Right lobe of liver (tissue), 6 donors: ENCODE results near the gene MYL10. TPM values are rescaled to one million over a fixed set of nuclear protein-coding genes. Genes with fewer than 3 reads are reported as not detected.

Experiments used
- ATAC-seq, 4 donors: fragments of 200-7000 bp; cut with Tn5 transposase; one replicate each; pipeline ENCODE4 v1.9.1; 2020; ENCODE audit warnings: mild to moderate bottlenecking in 4 of 4, moderate library complexity in 4 of 4
- DNase-seq, 3 donors: peaks; one replicate each; pipeline ENCODE4 v3.0.0-alpha.2; 2020
- H3K27ac ChIP-seq, 3 donors: fragments of 200-600 bp; one replicate each; pipeline ENCODE4 v1.8.0; 2022
- H3K27me3 ChIP-seq, 2 donors: fragments of 200-600 bp; one replicate each; pipeline ENCODE4 v1.8.0; 2022
- H3K36me3 ChIP-seq, 4 donors: fragments of 200-600 bp; sonication (generic) in 1 of 4; one replicate each; pipeline versions ENCODE4 v1.5.1 to v1.8.0; 2017 to 2022; ENCODE audit warnings: control low read depth in 1 of 4
- H3K4me1 ChIP-seq, 4 donors: fragments of 200-600 bp; sonication (generic) in 1 of 4; one replicate each; pipeline versions ENCODE4 v1.5.1 to v1.8.0; 2017 to 2022; ENCODE audit warnings: control low read depth in 1 of 4
- H3K4me3 ChIP-seq, 3 donors: fragments of 200-600 bp; one replicate each; pipeline ENCODE4 v1.8.0; 2022
- H3K9me3 ChIP-seq, 4 donors: fragments of 200-600 bp; sonication (generic) in 1 of 4; one replicate each; pipeline versions ENCODE4 v1.5.1 to v1.8.0; 2017 to 2022; ENCODE audit warnings: control low read depth in 1 of 4
- CTCF ChIP-seq, 4 donors: fragments of 200-600 bp in 3 of 4; fragments of 450-650 bp in 1 of 4; IDR thresholded peaks; one replicate each; pipeline versions ENCODE4 v1.5.1 to v1.8.0; 2016 to 2022; ENCODE audit warnings: antibody characterized with exemption in 4 of 4, mild to moderate bottlenecking in 2 of 4
- POLR2A ChIP-seq: fragments of 450-650 bp; IDR thresholded peaks from one replicate; pipeline ENCODE4 v1.6.1; 2017; ENCODE audit warnings: antibody characterized with exemption, mild to moderate bottlenecking
- WGBS: methylation state at CpG from one replicate; pipeline ENCODE4 v1.1.6; 2018; ENCODE audit warnings: low coverage, low lambda C conversion rate; ENCODE audit not compliant: insufficient coverage; ENCODE audit errors: missing lambda C conversion rate; 5-methylcytosine and 5-hydroxymethylcytosine counted together
- intact Hi-C, 2 donors: fragments of 100-400 bp; cut with DNase I; formaldehyde crosslinking; loops; one replicate each; pipeline versions ENCODE4 v1.11.2 to v1.14.1; 2022
- total RNA-seq, 6 experiments: library from RNA; depleted of rRNA in 2 of 6; stranded (reverse); fragments of >200 nt in 2 of 6; fragmentation: NEBNext Ultra II Directional in 3 of 6; extraction: Animal tissue kit (Norgen Biotek cat#: 25700) in 3 of 6; gene quantifications; one replicate each; pipeline versions ENCODE4 v1.1.0 to v1.2.4, GENCODE V29; 2016 to 2023
- donor health status: DM: no; HTN: yes; CAD: no.
- donor health status: DM: no; HTN: no; CAD: no.
- donor health status: DM: no; HTN: no; CAD: no.
- donor health status: DM: no; HTN: yes; CAD: no.
- donor health status: DM: no; HTN: yes; CAD: no.

The MYL10 gene
- total RNA-seq, 6 experiments from 2014 or later, result not detected

GRCh38 chr7:101633511-101633910 lies 4.4 kb upstream of the MYL10 start:
- DNase-seq (no peak), ATAC-seq (no peak)
- 70% methylated on average over 2 of the region's 6 CpGs for WGBS
- Histone ChIP-seq H3K4me3 (no peak overlapping the region), H3K27me3 (no peaks in the 10 kb centered on the region), H3K36me3 (no peaks in the 10 kb centered on the region), H3K27ac (no peak overlapping the region), H3K9me3 (no peaks in the 10 kb centered on the region), H3K4me1 (no peaks in the 10 kb centered on the region)
- intact Hi-C loops, result no loop called here
- TF ChIP-seq CTCF (IDR thresholded peaks at IDR 0.05), result no peak
- no peak for TF ChIP-seq POLR2A

- Histone ChIP-seq H3K4me3 (no peak overlapping the region), H3K27me3 (no peaks in the 10 kb centered on the region), H3K27ac (no peak overlapping the region), H3K9me3 (no peaks in the 10 kb centered on the region), H3K36me3 (no peaks in the 10 kb centered on the region), H3K4me1 (no peaks in the 10 kb centered on the region)
- WGBS, result 92% methylated on average over 4 of the region's 7 CpGs
- DNase-seq, result no peak
- intact Hi-C loops, result no loop called here
- no peak for TF ChIP-seq CTCF (IDR thresholded peaks at IDR 0.05)
- no peak for TF ChIP-seq POLR2A
- no peak for ATAC-seq
Measured at GRCh38 chr7:101632641-101633040, 3.5 kb upstream of the MYL10 start.

DNA sequence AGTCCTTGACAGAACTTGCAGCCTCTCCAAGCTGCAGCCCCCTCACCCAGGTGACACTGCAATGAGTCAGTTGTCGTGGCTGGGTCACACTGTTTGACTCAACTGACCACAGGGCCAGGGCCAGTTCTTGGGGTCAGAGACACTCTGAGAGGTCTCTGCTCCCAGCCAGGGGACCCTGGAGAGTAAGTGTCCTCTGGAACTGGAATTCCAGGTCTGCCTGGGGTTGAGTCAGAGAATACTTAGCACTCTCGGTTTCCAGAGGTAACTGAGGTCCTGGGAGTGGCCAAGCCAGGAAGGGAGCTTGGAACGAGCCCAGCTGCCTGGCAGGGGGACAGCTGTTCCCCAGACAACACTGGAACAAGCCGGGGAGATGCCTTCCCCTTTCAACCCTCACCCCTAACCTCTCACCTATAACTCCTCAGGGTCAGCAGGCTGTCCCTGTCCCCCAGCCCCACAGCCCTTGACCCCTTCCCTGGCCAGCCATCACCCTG lies 2.2 kb upstream of the MYL10 start:
- Histone ChIP-seq H3K4me3 (no peak overlapping the region), H3K9me3 (no peaks in the 10 kb centered on the region), H3K4me1 (no peaks in the 10 kb centered on the region), H3K27me3 (no peaks in the 10 kb centered on the region), H3K36me3 (no peaks in the 10 kb centered on the region), H3K27ac (no peak overlapping the region)
- DNase-seq (no peak), ATAC-seq (peak in 1 of 4 donors; percentile 18)
- intact Hi-C loops, result no loop called here
- TF ChIP-seq CTCF (IDR thresholded peaks at IDR 0.05), result no peak
- no peak for TF ChIP-seq POLR2A
- 60% methylated on average over 1 of the region's 4 CpGs for WGBS

DNA sequence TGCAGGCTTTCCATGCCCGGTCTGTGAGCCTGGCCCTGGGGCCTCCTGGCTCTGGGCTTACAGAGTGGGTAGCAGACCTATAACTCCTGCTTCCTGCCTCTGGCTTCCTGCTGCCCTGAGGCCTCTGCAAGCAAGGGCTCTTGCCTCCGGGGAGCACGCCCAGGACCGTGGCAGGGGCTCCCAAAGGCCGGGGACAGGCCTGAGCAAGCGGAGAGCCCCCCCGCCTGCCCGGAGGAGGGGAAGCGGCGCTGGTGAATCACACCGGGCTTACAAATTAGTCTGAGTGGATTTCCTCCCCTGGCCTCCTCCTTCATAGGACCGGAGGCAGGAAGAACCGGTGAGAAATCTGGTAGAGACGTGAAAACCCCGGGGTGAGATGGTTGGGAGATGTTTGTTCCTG lies 1.5 kb upstream of the MYL10 start:
- DNase-seq (no peak), ATAC-seq (no peak)
- Histone ChIP-seq H3K9me3 (no peaks in the 10 kb centered on the region), H3K4me3 (no peak overlapping the region), H3K27me3 (no peaks in the 10 kb centered on the region), H3K36me3 (no peaks in the 10 kb centered on the region), H3K4me1 (no peaks in the 10 kb centered on the region), H3K27ac (no peak overlapping the region)
- WGBS, result no CpG with 5 or more reads among the region's 15 CpGs
- intact Hi-C loops, result no loop called here
- TF ChIP-seq POLR2A (no peak), CTCF (IDR thresholded peaks at IDR 0.05) (no peak)

DNA sequence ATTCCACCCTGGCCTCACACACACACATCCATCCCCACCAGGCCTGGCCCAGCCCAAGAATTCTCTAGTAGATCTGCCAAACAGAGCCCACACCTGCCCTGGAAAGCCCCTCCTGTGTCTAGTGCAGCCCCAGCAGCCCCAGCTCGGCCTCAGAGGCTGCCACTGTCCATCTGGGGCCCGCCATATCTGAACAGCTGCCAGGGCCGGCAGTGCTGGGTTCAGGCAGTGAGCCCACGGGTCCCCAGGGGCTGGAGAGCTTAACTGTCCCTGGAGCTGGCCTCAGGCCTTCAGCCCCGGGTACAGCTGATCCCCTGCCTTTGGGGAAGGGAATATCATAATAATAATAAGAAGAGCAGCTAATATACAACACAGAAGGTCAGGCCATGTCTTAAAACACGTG lies 574 bp downstream of the MYL10 start:
- ATAC-seq (no peak), DNase-seq (no peak)
- intact Hi-C loops, result no loop called here
- Histone ChIP-seq H3K9me3 (no peaks in the 10 kb centered on the region), H3K27me3 (no peaks in the 10 kb centered on the region), H3K4me3 (no peak overlapping the region), H3K4me1 (no peaks in the 10 kb centered on the region), H3K27ac (no peak overlapping the region), H3K36me3 (no peaks in the 10 kb centered on the region)
- TF ChIP-seq CTCF (IDR thresholded peaks at IDR 0.05), result no peak
- TF ChIP-seq POLR2A, result no peak
- 100% methylated on average over 1 of the region's 6 CpGs for WGBS
